Ovary (tissue), 9 donors: Measurements from ENCODE around the gene HSPA12B. TPM values are rescaled to one million over a fixed set of nuclear protein-coding genes. Genes with fewer than 3 reads are reported as not detected.

Experiments used
- DNase-seq, 5 donors: peaks; one replicate each; pipeline ENCODE4 v3.0.0-alpha.2; 2019 to 2020
- H3K27ac ChIP-seq, 2 donors: fragments of 200-600 bp; one replicate each; pipeline versions ENCODE4 v1.5.1 to v1.8.0; 2019 to 2022
- H3K27me3 ChIP-seq: fragments of 200-600 bp; one replicate; pipeline ENCODE4 v1.8.0; 2022
- H3K36me3 ChIP-seq: fragments of 200-600 bp; sonication (generic); one replicate; pipeline ENCODE4 v1.5.1; 2019
- H3K4me1 ChIP-seq: one replicate; pipeline ENCODE4 v1.8.1; 2013; ENCODE audit warnings: mild to moderate bottlenecking, moderate library complexity; ENCODE audit not compliant: insufficient read depth
- H3K4me3 ChIP-seq: fragments of 200-600 bp; sonication (generic); one replicate; pipeline ENCODE4 v1.5.1; 2017
- H3K9me3 ChIP-seq, 2 donors: fragments of 200-600 bp in 1 of 2; sonication (generic) in 1 of 2; one replicate each; pipeline versions ENCODE4 v1.5.1 to v1.8.1; 2013 to 2019; ENCODE audit warnings: mild to moderate bottlenecking in 1 of 2, moderate library complexity in 1 of 2
- EP300 ChIP-seq: sonication (generic); formaldehyde crosslinking; IDR thresholded peaks from one replicate; pipeline ENCODE4 v1.6.1; 2017; ENCODE audit warnings: antibody characterized with exemption
- POLR2A ChIP-seq: fragments of 450-650 bp; IDR thresholded peaks from one replicate; pipeline ENCODE4 v1.6.1; 2017; ENCODE audit warnings: antibody characterized with exemption, mild to moderate bottlenecking, moderate library complexity
- WGBS, 3 donors: extraction: QIAGEN DNeasy Blood & Tissue Kit in 1 of 3; methylation state at CpG; one replicate each; pipeline versions ENCODE4 v1.1.5 to v1.1.7; 2013 to 2017; 5-methylcytosine and 5-hydroxymethylcytosine counted together
- intact Hi-C, 4 donors: fragments of 100-400 bp; cut with DNase I; formaldehyde crosslinking; loops; one replicate each; pipeline versions ENCODE4 v1.11.0 to v1.15.1; 2022 to 2023
- polyA plus RNA-seq, 2 donors: library from polyadenylated mRNA; stranded (reverse); fragments of 200-250 nt in 1 of 2; fragments of 350-450 nt in 1 of 2; fragmentation: Illumina TruSeq in 1 of 2; extraction: RNeasy Lipid Tissue Mini Kit (QIAGEN cat#74804) in 1 of 2; gene quantifications; one replicate each; pipeline ENCODE4 v1.2.3, GENCODE V29; 2013 to 2014
- total RNA-seq, 7 donors: library from RNA; depleted of rRNA in 2 of 7; stranded (reverse); fragments of >200 nt in 2 of 7; fragmentation: NEBNext Ultra II Directional in 3 of 7; extraction: Animal tissue kit (Norgen Biotek cat#: 25700) in 3 of 7; gene quantifications; one replicate each; pipeline versions ENCODE4 v1.1.0 to v1.2.4, GENCODE V29; 2016 to 2023
- TF ChIP-seq, protein P1 (sequence below), 3 donors: fragments of 450-650 bp in 2 of 3; fragments of 200-600 bp in 1 of 3; IDR thresholded peaks; one replicate each; pipeline versions ENCODE4 v1.5.1 to v1.8.0; 2016 to 2022; ENCODE audit warnings: antibody characterized with exemption in 3 of 3, mild to moderate bottlenecking in 1 of 3
- donor health status: DM: no; HTN: no; CAD: no; lungs with moderate emphysema.
- donor health status: DM: no; HTN: no; CAD: no.
- donor health status: Bipolar disorder and iron deficiency.
- donor health status: DM: yes; HTN: yes; CAD: no.
- donor health status: DM: no; HTN: no; CAD: no.
- donor health status: DM: yes; HTN: yes; CAD: no.

HSPA12B gene
- total and polyA plus RNA-seq, 9 donors: 4.6 to 22.8 (median 7.4) TPM

DNA sequence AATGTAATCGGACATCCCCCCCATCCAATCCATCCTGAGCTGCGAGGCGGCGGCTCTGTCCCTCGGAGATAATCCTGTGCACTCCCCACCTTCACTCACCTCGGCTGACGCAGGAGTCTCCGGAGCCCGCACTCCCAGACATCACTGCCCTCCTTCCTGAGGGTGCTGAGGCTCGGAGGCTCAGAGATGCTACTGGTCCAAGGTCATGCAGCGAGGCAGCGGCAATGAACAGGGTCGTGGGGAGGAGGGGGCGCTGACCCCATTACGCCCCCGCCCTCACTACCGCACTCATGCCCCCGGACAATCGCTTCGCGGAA, 34.6 kb downstream of the HSPA12B start:
- H3K4me3 ChIP-seq: peak overlapping the region; percentile 77
- H3K27ac ChIP-seq: peak overlapping the region; percentile 23 to 92
- H3K36me3 ChIP-seq: no peaks in the 10 kb centered on the region
- TF ChIP-seq, protein P1, sequence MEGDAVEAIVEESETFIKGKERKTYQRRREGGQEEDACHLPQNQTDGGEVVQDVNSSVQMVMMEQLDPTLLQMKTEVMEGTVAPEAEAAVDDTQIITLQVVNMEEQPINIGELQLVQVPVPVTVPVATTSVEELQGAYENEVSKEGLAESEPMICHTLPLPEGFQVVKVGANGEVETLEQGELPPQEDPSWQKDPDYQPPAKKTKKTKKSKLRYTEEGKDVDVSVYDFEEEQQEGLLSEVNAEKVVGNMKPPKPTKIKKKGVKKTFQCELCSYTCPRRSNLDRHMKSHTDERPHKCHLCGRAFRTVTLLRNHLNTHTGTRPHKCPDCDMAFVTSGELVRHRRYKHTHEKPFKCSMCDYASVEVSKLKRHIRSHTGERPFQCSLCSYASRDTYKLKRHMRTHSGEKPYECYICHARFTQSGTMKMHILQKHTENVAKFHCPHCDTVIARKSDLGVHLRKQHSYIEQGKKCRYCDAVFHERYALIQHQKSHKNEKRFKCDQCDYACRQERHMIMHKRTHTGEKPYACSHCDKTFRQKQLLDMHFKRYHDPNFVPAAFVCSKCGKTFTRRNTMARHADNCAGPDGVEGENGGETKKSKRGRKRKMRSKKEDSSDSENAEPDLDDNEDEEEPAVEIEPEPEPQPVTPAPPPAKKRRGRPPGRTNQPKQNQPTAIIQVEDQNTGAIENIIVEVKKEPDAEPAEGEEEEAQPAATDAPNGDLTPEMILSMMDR (IDR thresholded peaks at IDR 0.05): no peak
- TF ChIP-seq POLR2A (no peak), EP300 (no peak)
- no peaks in the 10 kb centered on the region for H3K27me3 ChIP-seq
- intact Hi-C loops: loop anchor here in 1 of 4 donors (10.0 kb wide), 1 partner anchor 82 kb away; the partner anchor contains the start of gene ADAM33
- 0 to 1% (median 1%) methylated on average over 20 to 21 of the region's 21 CpGs for WGBS, 3 donors
- DNase-seq: peak in 1 of 5 donors; percentile 57
- H3K9me3 ChIP-seq: no peaks in the 10 kb centered on the region
- peaks cover 15% of the 10 kb centered on the region for H3K4me1 ChIP-seq

DNA sequence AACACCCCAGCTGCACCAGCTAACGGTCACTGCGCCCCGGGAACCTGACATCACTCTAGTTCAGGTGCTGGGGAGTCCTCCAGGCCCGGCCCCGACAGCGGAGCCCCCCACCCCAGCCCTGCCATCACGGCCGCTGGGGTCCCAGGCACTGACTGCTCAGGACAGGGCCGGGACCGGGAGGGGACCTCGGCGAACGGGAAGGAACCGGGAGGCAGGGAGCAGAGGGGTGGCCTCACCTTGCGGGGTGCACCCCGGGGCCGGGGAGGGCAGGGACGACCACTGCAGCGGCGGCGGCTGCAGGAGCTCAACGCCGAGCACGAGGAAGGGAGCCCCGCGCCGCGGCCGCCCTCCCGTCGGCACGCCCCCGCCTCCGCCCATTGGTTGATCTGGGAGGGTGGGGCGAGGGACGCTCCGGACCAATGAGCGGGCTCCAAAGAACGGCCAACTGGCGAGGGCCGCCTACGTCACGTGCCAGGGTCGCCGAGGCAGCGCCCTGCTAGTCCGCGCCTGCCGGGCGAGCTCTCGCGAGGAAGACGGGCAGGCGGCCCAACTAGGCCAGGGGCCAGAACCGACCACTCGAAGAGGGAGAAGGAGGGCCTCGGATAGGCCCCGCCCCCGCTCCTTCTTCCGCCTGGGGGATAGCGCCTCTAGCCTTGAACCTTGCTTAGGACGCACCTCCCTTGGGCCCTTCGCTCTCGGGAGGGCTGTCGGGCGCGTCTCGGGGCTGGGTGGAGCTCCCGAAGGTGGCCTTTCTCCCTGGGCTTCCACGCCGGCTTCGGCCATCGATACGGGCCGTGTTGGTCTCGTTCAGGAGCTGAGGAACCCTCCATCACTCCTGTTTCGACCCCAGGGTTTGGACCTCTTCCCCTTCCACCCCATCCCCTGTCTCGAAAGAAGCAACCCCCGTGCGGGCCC, 35.2 kb downstream of the HSPA12B start, which contains the start of gene ADISSP:
Gene ADISSP (minus strand): TSS at position 327 of the 915 bp plus-strand sequence. CDS start 7,653 bp downstream, outside the sequence.
- intact Hi-C loops: loop anchor here in 1 of 4 donors (10.0 kb wide), 1 partner anchor 83 kb away; the partner anchor contains the start of gene ADAM33
- peaks cover 15% of the 10 kb centered on the region for H3K4me1 ChIP-seq
- H3K36me3 ChIP-seq: no peaks in the 10 kb centered on the region
- WGBS, 3 donors: 0% methylated on average over 53 to 80 of the region's 80 CpGs
- TF ChIP-seq, protein P1 (IDR thresholded peaks at IDR 0.05): no peak
- TF ChIP-seq POLR2A (peak; percentile 67), EP300 (no peak)
- peak; percentile 99 to 100 (median 100) for DNase-seq
- H3K9me3 ChIP-seq: no peaks in the 10 kb centered on the region
- H3K27ac ChIP-seq: peak within 1 kb of the TSS; percentile 85 to 92
- H3K27me3 ChIP-seq: no peaks in the 10 kb centered on the region
- H3K4me3 ChIP-seq: peak within 1 kb of the TSS; percentile 77

DNA sequence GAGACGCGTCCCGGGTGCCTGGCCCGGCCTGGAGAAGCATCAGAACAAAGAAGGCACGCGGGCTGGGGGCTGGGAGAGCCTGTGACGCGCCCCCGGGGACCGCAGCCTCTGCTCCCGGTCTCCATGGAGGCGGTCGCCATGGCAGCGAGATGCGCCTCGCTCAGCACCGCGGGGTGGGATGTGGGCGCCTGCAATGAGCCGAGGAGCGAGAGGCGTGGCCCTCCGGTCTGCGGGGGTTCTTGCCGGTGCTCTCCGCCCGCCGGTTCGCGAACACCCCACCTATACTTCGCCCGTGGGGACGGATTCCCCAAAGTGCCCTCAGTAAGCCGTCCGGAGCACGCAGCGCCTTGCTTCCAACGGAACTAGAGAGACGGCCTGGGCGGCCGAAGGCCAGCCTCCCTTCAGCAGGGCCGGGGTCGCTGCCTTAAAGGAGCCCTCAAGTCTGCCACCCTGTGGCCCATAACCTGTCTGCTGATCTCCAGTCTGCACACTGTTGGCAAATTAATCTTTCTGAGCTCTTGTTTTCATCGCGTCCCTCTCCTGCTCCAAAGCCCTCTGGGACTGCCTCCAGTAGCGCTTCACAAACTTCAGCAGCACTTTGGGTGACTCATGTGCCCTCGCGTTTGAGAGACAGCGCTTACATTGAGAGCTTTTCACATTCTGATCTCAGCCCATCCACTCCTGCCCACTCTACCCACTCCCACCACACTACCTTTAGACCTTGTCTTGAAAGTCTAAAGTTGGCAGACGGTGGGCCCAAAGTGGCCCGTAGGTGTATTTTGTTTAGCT, 36.1 kb downstream of the HSPA12B start:
- no peaks in the 10 kb centered on the region for H3K36me3 ChIP-seq
- H3K27ac ChIP-seq: peak overlapping the region; percentile 85 to 92
- WGBS, 3 donors: 2 to 3% (median 2%) methylated on average over 47 to 51 of the region's 51 CpGs
- intact Hi-C loops: loop anchor here in 1 of 4 donors (10.0 kb wide), 1 partner anchor 84 kb away; the partner anchor contains the start of gene ADAM33
- peaks cover 15% of the 10 kb centered on the region for H3K4me1 ChIP-seq
- DNase-seq: peak; percentile 78 to 87 (median 85)
- H3K9me3 ChIP-seq: no peaks in the 10 kb centered on the region
- no peaks in the 10 kb centered on the region for H3K27me3 ChIP-seq
- TF ChIP-seq POLR2A (peak; percentile 25), EP300 (no peak)
- TF ChIP-seq, protein P1 (IDR thresholded peaks at IDR 0.05): peak in 2 of 3 donors; percentile 34 to 38
- H3K4me3 ChIP-seq: peak overlapping the region; percentile 77

DNA sequence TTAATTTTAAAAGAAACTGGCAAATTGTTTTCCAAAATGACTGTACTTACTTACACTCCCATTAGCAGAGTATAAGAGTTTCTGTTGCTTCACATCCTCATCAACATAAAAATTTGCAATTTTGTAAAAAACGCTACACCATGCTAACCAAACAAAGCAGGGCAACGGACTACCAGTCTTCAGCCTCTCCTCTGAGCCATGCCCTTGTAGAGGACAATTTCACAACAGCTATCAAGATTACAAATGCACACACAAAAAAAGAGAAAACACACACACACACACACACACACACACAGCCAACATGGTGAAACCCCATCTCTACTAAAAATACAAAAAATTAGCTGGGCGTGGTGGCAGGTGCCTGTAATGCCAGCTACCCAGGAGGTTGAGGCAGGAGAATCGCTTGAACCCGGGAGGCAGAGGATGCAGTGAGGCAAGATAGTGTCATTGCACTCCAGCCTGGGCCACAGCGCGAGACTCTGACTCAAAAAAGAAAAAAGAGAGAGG, 39.1 kb downstream of the HSPA12B start:
- no peaks in the 10 kb centered on the region for H3K9me3 ChIP-seq
- intact Hi-C loops: loop anchor here in 1 of 4 donors (5.0 kb wide), 1 partner anchor 94 kb away; no protein-coding TSS in a partner anchor
- no peaks in the 10 kb centered on the region for H3K36me3 ChIP-seq
- 79 to 88% (median 79%) methylated on average over 7 of the region's 7 CpGs for WGBS, 3 donors
- no peak overlapping the region for H3K27ac ChIP-seq
- TF ChIP-seq EP300 (no peak), POLR2A (no peak)
- TF ChIP-seq, protein P1 (IDR thresholded peaks at IDR 0.05): no peak
- no peaks in the 10 kb centered on the region for H3K4me1 ChIP-seq
- DNase-seq: no peak
- H3K4me3 ChIP-seq: no peak overlapping the region
- H3K27me3 ChIP-seq: no peaks in the 10 kb centered on the region
